OCI-LY1 (cell line): Measurements from ENCODE around the gene ZNF419.

ENCODE experiments used
- CTCF ChIP-seq: fragments of 200-600 bp; sonication (generic), shearing (Covaris generic); IDR thresholded peaks from 2 replicates; pipeline ENCODE4 v1.5.1; 2017; ENCODE audit warnings: mild to moderate bottlenecking, antibody characterized with exemption, low read length, moderate library complexity, mixed read lengths
- EZH2 ChIP-seq: fragments of 200-600 bp; sonication (generic), shearing (Covaris generic); IDR thresholded peaks from 2 replicates; pipeline ENCODE4 v1.8.0; 2017; ENCODE audit warnings: borderline replicate concordance, mixed run types, mild to moderate bottlenecking, antibody characterized with exemption, low read length, moderate library complexity, mixed read lengths

- TF ChIP-seq CTCF (peak; percentile 80), EZH2 (no peak)
Observed at GRCh38 chr19:57465680-57466381, 21.7 kb upstream of the ZNF419 start.
